ENCODE data around the gene MED25. TPM values are rescaled to one million over a fixed set of nuclear protein-coding genes. Genes with fewer than 3 reads are reported as not detected.

MED25 gene
- total and polyA plus RNA-seq, 9 of the 15 experiments (the other 6 are each of a cell fraction or from before 2014, with no cell fraction given): 4.1 to 93.9 (median 19.3) TPM

GRCh38 chr19:49866933-49867782 is 49.1 kb downstream of the MED25 start, which contains the start of gene PNKP (continued):
- TF ChIP-seq HDAC2 (IDR thresholded peaks at IDR 0.05) (peak; percentile 75; the same call in 1 of the 2 replicates), DPF2 (IDR thresholded peaks at IDR 0.05) (no peak), ZKSCAN8 (CRISPR knock-in tag; IDR thresholded peaks at IDR 0.05) (no peak), MIER1 (IDR thresholded peaks at IDR 0.05; ENCODE audit: low read depth) (no peak), ZNF347 (CRISPR knock-in tag; IDR thresholded peaks at IDR 0.05; ENCODE audit: low read depth) (no peak), ZNF134 (CRISPR knock-in tag; conservative IDR thresholded peaks at IDR 0.05) (no peak), SAP30 (IDR thresholded peaks at IDR 0.05; ENCODE audit: borderline replicate concordance, insufficient read depth, low read depth, low read length, poor library complexity, severe bottlenecking) (peak; percentile 95), CREM (IDR thresholded peaks at IDR 0.05; ENCODE audit: low read depth) (peak; percentile 93), MAFK (IDR thresholded peaks at IDR 0.05; ENCODE audit: low read length) (no peak), ZNF766 (CRISPR knock-in tag; conservative IDR thresholded peaks at IDR 0.05) (peak; percentile 48; the same call in 1 of the 2 replicates), HDAC1 (IDR thresholded peaks at IDR 0.05) (peak in 1 of 2 experiments; percentile 98; a peak in 2 of 4 replicates), SP1 (CRISPR knock-in tag; IDR thresholded peaks at IDR 0.05) (peak; percentile 92), AFF4 (CRISPR knock-in tag; IDR thresholded peaks at IDR 0.05) (no peak), ZNF57 (CRISPR knock-in tag; IDR thresholded peaks at IDR 0.05) (no peak), MTF1 (CRISPR knock-in tag; IDR thresholded peaks at IDR 0.05; ENCODE audit: borderline replicate concordance) (no peak)

All from K562 (cell line).